Measurements from ENCODE around the gene FOCAD.
"Not testable (repeated sequence)": the region's sequence is repeated elsewhere in the genome, so short reads cannot be mapped to it uniquely, and the experiment has no call there.

The FOCAD gene

DNA sequence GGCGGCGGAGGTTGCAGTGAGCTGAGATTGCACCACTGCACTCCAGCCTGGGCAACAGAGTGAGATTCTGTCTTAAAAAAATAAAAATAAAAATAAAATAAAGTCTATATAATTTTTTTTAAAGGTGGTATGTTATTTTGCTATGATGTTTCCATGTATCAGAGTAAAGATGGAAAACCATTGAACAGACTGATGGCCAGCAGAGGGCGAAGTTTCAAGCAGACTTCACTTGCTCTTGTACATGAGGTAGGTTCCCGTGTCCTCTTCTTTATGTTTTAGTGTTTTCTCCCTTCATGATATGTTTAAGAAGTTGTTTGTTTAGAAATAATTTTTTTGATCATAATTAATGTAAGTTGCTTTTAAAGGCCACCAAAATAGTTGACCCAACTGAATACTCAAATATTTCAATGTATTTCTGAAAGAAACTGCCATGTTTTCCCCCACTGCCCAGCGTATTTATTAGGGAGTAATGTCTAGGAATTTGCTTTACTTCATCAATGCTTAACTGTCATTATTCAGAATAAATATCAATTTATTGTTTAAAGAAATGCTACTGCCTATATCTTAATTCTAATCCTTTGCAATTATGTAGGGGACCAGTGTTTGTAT is 201.0 kb downstream of the FOCAD start:
- peak; percentile 40 for DNase-seq (ENCODE audit: low spot score)

- DNase-seq (ENCODE audit: low spot score): no peak
Measured at GRCh38 chr9:20898885-20899554, 215.0 kb downstream of the FOCAD start.

DNA sequence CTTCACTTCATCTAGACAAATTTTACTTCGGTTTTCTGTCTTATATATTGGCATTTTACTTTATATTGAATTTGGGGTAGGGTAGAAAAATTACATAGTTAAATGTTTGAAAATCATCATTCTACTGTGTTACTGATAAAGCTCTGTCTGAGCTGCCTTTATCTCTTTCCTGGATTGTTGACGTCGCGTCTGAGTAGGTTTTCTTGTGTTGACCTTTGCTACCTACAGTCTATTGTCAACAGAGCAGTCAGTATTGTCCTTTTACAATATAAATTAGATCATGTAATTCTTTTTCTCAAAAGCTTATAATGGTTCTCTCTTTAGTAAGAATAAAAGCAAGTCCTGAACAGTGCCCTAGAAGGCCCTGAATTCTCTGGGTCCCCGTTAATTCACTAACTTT is 219.2 kb downstream of the FOCAD start:
- DNase-seq (ENCODE audit: low spot score): no peak

GRCh38 chr9:20904995-20905394 is 220.9 kb downstream of the FOCAD start:
- no peak for DNase-seq (ENCODE audit: low spot score)

DNA sequence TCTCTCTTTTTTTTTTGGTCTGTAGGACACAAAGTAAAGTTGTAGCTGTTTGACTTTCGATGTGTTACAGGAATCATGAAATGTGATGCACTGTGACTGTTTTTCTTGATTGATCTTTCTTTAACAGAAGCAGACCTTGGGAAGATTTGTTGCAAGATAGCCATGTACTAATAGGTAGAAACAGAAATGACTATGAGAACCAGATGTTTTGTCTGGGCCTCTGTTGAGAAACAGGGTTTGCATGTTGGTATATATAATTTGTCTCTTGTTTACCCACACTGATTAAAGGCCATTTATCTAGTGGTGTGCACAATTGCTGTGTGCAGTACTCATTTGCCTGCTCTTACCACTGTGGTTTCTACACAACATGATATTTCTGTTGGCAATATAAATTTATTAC is 222.3 kb downstream of the FOCAD start:
- no peak for DNase-seq (ENCODE audit: low spot score)

- no peak for DNase-seq (ENCODE audit: low spot score)
Measured at GRCh38 chr9:20908461-20908860, 224.4 kb downstream of the FOCAD start.

DNA sequence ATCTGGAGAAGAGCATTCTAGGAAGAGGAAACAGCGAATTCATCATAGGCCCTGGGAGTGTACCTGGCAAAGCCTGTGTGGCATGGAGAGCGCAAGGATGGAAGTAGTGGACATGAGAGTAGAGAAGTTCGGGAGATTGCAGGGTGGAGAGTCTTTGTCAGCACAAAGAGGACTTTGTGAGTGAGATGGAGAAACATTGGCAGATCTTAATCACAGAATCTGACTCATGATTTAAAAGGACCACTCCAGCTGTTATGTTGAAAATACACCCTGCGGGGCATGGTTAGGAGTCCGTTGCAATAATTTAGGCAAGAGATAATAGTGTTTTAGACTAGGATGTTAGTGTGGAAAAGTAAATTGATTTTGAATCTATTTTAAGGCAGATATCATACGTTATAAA is 230.5 kb downstream of the FOCAD start:
- DNase-seq (ENCODE audit: low spot score): no peak

- no peak for DNase-seq (ENCODE audit: low spot score)
Measured at GRCh38 chr9:20921362-20921761, 237.3 kb downstream of the FOCAD start.

DNA sequence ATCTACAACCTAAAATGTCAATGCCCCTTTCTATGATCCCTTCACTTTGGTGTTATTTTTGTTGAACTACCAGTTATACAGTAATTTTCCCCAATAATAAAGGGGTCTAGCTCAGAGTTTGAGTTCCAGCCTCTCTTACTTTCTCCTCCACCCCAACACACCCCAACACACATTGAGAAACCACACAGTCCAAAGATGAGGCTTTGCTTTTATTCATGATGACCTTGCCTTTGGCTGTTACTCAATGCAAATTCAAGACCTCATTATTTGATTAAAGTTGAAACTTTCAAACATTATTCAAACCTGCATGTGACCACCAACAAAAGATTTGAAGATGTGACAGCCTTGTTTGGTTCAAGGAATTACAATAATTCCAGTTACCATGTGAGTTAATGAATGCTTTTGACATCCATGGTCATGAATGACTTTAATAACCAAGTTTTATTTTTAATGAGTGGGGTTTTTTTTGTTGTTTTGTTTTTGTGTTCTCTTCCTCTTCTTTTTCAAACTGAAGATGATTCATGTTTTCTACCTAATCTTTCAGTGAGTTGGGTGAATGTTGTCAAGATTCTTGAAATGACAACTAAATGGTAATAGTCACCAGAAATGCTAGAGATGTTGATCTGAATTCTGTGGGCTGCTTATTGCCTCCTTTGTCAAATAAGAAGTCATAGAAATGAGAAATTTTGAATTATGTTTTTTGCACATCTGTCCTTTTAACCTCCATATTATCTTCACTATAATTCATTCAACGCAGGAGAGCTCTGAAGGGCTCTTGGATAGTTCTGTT is 241.4 kb downstream of the FOCAD start:
- DNase-seq (ENCODE audit: low spot score): no peak

GRCh38 chr9:20929276-20929675 is 245.2 kb downstream of the FOCAD start:
- DNase-seq (ENCODE audit: low spot score): no peak

DNA sequence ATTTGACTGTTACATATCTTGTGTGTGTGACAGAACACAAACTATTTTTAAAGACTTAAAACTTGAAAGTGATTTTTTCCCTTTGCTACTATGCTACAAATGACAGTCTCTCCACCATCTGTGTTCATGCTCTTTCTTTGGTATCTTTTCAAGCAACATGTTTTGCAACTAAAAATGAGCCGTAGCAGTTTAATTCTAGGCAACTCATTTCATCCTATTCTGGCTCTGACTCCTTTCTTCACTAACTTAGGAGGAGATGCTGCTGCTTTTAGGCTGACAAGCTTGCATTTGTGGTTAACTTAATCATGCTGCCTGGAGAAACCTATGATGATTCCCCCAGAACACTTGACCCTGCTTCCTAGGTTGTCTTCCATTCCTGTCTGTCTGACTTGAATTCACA is 246.8 kb downstream of the FOCAD start:
- no peak for DNase-seq (ENCODE audit: low spot score)

- peak; percentile 1 for DNase-seq (ENCODE audit: low spot score)
Measured at GRCh38 chr9:20940447-20941173, 256.6 kb downstream of the FOCAD start.

DNA sequence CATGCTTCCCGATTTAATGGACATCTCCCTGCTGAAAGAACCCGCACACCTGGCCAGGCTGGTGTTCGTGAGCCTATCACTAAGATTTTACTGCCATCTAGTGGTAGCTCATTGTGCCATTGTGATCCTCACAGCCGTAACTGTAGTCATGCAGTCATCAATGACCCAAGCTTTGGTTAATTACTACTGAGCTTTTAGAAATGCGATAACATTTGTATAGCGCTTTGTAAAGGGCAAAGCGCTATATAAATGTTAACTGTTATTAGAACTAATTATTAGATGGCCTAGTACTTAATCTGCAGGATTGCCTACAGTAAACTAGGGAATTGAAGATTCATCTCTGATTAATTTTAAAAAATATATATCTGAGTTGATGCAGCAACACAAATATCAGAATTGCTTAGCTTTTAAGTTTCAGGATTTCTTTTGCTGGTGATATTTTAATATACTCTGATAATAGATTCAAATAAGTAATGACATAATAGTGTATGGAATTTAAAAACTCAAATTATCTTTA is 257.2 kb downstream of the FOCAD start:
- DNase-seq (ENCODE audit: low spot score): peak; percentile 66

GRCh38 chr9:20944507-20944906 is 260.4 kb downstream of the FOCAD start:
- DNase-seq (ENCODE audit: low spot score): no peak

GRCh38 chr9:20945269-20945668 is 261.2 kb downstream of the FOCAD start:
- DNase-seq (ENCODE audit: low spot score): no peak

DNA sequence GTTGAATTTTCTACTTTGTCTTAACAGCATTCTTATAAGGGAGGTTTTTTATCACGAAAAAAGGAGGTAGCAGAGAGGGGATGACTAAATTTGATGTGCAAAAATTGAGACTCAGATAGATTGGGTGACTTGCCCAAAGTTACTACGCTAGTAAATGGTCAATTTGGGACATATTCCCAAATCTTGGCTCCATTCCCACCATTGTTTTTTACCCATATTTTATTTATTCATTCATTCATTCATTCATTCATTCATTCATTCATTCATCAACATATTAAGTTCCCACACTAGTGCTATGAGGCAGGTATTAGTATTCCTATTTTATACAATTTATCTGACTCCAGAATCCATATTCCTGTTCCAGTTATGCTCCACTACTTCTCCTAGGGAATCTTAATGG is 261.8 kb downstream of the FOCAD start:
- DNase-seq (ENCODE audit: low spot score): no peak

DNA sequence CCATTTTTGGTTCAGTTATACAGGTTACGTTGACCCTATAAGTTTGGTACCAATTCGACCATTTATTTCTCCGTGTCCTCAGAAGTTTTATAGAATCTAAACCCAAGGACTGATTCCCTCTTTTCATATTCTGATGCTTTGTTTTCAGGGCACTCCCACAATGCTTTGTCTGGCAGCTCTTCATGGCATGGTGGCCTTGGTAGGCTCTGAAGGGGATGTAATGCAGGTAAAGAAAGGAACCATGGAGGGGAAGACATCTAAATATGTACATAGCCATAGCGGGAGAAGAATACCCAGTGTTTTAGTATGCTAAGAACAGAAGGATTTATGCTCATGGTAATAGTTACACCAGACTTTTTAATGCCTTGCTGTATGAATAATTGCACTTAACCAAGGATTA is 264.6 kb downstream of the FOCAD start:
- DNase-seq (ENCODE audit: low spot score): no peak

DNA sequence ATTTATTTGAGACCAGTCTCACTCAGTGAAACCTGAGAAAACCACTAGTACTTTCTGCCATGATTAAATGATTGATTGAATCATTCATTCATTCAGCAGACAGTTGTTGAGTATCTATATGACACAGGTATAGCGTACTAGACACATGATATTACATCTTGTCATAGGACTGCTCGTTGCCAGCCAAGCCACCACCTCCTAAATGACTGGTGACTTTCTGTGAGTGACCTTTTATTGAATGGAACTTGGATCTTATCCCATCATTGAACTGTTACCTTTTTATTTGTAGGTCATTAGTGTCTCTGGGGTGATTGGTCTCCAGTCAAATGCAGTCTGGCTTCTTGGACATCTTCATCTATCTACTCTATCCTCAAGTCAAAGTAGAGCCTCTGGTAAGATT is 266.6 kb downstream of the FOCAD start:
- no peak for DNase-seq (ENCODE audit: low spot score)

DNA sequence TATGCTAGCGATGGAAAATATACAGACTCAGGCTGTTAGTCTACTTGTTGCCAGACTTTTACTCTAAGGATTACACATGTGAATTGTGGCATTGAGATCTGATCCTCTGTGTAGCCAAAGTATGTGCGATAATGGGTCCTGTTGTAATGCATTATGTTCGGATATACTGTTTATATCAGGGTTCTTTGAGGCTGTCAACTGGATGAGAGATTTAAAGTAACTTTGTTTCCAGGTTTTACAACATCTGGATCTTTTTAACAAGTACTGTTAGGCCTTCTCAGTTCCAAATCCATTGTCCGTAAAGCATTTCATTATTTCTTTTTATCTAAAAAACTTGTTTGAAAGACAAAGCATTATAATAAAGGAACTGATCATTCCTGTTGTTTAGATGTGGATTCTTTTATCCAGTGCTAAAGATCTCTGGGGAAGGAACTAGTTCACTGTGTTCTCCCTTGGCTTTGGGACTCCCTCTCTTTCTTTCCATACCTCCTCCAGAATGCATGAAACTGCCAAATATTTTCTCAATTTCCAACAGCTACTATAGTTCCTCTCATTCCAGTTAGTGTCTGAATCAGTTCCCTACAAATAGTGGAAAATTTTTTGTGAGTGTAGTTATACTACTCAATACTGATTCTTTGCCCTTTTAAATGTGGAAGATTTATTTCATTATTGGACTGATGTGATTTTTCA is 278.6 kb downstream of the FOCAD start:
- no peak for DNase-seq (ENCODE audit: low spot score)

DNA sequence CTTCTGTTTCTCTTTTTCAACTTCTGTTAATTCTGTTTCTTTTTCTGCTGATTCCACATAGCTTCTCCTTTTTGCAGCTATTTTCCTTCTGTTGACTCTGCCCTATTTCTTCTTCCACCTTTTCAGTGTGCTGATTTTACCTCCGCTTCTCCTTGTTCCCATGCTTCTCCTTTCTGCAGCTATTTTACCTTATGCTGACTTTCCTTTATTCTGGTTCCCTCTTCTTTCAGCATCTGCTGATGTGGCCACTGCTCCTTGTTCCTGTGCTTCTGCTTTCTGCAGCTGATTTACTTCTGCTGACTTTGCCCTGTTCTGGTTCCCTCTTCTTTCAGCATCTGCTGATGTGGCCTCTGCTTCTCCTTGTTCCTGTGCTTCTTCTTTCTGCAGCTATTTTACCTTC is 288.6 kb downstream of the FOCAD start:
- DNase-seq (ENCODE audit: low spot score): no peak

- DNase-seq (ENCODE audit: low spot score): not testable (repeated sequence)
Measured at GRCh38 chr9:20973246-20973947, 289.3 kb downstream of the FOCAD start.

All from AG08395 (cell line).